NCI-H2107 treated with DMSO at 0.1 percent for 48 hours (cell line): ENCODE data around the gene ZNF248.
"Not testable (repeated sequence)": the region's sequence is repeated elsewhere in the genome, so short reads cannot be mapped to it uniquely, and the experiment has no call there.

Experiments
- DNase-seq: peaks from one replicate; lab custom pipeline; 2025; ENCODE audit not compliant: unreplicated experiment; lab: John Stamatoyannopoulos, UW

The ZNF248 gene

DNA sequence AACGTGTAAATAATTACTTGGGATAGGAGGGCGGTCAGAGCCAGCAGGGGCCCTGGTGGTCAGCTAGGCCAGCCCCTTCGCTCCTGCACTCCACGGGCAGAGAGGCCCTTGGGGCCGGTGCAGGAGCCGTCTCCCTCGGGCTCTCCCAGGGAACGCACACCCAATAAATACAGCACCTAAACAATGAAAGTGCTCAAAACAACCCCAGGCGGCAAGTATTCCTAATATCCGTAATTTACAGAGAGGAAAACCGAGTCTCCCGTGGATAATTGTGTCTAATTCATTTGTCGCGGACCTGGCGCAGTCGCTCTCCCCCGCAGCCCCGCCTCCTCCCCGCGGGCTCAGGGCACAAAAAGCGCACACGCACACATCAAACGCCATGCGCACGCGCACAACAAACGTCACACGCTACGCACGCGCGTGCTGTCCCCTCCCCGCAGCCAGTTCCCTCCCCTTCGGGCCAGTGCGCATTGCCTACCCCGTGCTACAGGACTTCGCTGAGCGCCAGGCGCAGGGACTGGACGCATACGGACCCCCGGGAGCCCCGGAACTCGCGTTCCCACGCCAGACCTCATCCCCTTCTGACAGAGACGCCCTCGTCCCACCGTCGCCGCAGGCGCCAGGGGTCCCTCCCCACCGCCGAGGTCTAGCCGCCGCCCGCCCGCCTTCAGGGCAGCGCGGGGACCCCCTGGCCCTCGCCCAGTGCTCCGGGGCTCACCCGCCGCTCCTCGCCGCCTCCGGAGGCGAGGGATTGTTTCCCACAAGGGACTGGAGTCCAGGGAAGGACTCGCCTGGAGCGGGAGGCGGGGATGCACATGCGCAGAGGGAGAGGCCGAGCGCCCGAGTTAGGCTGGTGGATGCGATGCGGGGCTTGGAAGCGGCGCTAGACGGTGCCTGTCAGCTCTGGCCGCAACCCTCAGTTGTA is at the start of gene ZNF248:
ZNF248 (minus strand) TSS at position 324 of the 925 bp plus-strand sequence. CDS start 1,300 bp downstream, outside the sequence.
- DNase-seq, result peak; percentile 80

DNA sequence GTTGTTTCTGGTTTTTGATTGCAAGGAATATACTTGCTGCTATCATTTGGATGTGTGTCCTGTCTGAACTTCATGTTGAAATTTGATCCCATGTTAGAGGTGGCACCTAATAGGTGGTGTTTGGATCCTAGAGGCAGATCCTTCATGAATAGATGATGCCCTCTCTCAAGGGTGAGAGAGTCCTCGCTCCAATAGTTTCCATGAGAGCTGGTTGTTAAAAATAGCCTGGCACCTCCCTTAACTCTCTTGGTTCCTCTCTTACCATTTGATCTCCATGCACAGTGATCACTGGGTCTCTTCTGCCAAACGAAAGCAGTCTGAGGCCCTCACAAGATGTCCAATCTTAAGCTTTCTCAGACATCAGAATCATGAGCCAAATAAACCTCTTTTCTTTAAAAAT is 49.0 kb upstream of the ZNF248 start:
- DNase-seq, result no peak

GRCh38 chr10:37896436-37896835 is 39.0 kb upstream of the ZNF248 start:
- no peak for DNase-seq

DNA sequence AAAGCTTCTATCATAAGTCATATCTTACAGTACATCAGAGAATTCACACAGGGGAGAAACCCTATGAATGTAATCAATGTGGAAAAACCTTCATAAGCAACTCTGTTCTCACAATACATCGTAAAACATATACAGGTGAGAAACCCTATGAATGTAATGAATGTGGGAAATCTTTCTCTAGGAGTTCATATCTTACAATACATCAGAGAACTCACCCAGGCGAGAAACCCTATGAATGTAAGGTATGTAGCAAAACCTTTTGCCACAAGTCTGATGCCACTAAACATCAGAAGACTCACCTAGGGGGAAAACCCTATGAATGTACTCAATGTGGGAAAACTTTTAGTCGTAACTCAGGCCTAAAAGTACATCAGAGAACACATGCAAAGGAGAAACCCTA is 38.3 kb upstream of the ZNF248 start:
- no peak for DNase-seq

GRCh38 chr10:37885850-37886249 is 28.4 kb upstream of the ZNF248 start:
- no peak for DNase-seq

- DNase-seq, result no peak
Measured at GRCh38 chr10:37872955-37873354, 15.5 kb upstream of the ZNF248 start.

GRCh38 chr10:37872283-37872682 is 14.9 kb upstream of the ZNF248 start:
- DNase-seq, result no peak

- no peak for DNase-seq
Measured at GRCh38 chr10:37871568-37872251, 14.3 kb upstream of the ZNF248 start.

DNA sequence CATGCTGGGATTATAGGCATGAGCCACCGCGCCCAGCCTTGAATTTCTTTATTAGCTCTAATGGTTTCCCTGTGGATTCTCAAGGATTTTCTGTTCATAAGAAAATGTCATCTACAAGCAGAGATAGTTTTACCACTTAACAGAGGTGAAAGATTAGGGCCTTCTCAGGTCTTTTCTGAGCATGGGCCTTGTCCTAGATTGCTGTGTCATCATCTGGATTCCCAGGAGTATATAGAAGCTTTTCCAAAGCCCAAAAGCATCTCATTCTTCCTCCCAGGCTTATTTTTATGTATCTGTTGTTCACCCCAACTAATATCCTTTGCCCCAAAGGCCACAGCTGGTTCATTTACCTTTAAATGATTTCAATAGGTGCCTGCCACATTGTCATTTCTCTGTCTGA is 13.7 kb upstream of the ZNF248 start:
- DNase-seq, result no peak

GRCh38 chr10:37868796-37869195 is 11.4 kb upstream of the ZNF248 start:
- no peak for DNase-seq

- DNase-seq, result no peak
Measured at GRCh38 chr10:37865957-37866803, 8.8 kb upstream of the ZNF248 start.

- DNase-seq, result no peak
Measured at GRCh38 chr10:37865264-37865663, 7.9 kb upstream of the ZNF248 start.

DNA sequence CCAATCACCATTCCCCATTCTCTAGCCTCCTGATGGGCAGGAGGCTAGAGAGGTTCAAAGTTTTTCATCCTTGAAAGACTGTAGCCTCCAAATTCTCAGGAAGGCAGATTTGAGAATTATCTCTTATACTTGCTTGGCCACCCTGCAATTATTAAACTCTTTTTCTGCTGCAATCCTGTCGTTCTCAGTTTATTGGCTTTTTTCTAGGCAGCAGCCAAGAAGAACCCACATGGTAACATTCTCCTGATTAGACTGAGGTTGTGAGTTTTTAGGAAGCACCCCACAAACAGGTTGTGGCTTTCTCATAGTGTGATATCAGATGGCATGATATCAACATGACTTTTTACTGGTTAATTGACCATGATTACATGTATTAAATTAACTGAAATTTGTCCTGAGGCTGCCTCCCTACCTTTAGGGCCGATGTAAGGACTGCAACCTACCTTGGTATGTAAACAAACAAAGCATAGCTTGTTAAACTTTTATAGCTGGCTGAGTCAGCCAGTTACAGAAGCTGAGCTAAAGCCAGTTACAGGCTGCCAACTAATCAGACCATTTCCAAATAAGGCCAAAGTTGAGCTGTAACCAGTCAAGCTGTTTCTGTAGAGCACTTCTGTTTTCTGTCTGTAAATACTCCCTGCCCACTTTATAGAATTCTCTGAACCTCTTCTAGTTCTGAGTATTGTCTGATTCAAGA is 3.2 kb upstream of the ZNF248 start:
- DNase-seq, result no peak

DNA sequence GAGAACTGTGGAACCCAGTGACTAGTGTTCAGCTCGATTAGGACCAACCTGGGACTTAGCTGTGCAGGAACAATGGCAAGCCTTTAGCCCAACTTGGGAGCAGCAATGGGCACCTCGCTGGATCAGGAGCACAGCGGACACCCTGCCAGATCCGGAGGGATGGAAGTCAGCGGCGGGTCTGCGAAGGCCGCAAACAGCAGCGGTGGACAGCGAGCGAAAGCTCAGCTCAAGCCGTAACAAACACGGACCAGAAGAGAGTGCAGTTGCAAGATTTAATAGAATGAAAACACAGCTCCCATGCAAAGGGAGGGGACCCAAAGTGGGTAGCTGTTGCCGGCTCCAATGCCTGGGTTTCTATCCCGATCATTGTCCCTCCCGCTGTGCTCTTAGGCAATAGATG is 1.9 kb upstream of the ZNF248 start:
- DNase-seq, result not testable (repeated sequence)

GRCh38 chr10:37856881-37857286 is 526 bp downstream of the ZNF248 start:
- DNase-seq, result no peak

- no peak for DNase-seq
Measured at GRCh38 chr10:37855636-37856035, 1.8 kb downstream of the ZNF248 start.

DNA sequence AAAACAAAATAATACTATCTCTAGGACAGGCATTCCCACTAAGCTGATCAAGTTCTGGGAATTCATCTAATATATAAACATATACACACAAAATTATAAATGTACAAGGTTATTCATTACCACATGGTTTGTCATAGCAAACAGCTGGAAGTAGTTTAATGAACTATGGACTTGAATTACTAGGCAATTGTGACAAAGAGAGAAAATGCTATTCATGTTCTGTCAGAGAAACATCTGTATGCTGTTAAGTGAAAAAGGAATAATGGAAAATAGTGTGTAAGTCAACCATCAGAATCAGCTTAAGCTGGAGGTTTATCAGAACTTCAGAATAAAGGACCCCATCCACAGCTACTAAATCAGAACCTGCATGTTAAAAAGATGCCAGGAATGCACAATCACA is 2.8 kb downstream of the ZNF248 start:
- DNase-seq, result no peak

DNA sequence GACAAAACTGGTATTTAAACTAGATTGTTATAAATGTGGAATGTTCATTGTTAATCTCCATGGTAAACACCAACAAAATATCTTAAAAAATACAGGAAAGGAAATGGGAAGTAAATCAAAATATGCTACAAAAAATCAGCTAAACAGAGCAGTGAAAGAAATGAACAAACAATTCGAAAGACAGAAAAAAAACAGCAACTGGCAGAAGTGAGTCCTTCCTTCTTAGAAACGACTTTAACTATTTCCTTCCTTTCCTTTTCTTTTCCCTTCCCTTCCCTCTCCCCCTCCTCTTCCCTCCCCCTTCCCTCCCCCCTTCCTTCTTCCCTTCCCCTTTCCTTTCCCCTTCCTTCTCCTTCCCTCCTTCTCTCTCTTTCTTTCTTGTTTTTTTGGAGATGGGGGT is 12.8 kb downstream of the ZNF248 start:
- no peak for DNase-seq

GRCh38 chr10:37839243-37839642 is 18.2 kb downstream of the ZNF248 start:
- DNase-seq, result no peak

- no peak for DNase-seq
Measured at GRCh38 chr10:37831495-37832333, 25.7 kb downstream of the ZNF248 start.
